ENCODE measurements around the gene INPP5K.

DNA sequence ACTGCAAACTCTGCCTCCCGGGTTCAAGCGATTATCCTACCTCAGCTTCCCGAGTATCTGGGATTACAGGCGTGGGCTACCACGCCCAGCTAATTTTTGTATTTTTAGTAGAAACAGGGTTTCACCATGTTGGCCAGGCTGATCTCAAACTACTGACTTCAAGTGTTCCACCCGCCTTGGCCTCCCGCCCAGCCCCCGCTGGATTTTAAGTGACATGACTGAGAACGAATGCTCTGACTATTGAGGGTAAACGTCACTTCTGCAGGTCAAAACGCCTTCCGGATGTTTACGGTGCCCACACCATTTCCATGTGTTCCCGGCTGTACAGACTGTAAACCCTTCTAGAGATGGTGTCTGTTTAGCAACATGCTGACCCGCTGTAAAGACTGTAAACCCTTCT is 23.4 kb upstream of the INPP5K start:
- TF ChIP-seq, protein P1, sequence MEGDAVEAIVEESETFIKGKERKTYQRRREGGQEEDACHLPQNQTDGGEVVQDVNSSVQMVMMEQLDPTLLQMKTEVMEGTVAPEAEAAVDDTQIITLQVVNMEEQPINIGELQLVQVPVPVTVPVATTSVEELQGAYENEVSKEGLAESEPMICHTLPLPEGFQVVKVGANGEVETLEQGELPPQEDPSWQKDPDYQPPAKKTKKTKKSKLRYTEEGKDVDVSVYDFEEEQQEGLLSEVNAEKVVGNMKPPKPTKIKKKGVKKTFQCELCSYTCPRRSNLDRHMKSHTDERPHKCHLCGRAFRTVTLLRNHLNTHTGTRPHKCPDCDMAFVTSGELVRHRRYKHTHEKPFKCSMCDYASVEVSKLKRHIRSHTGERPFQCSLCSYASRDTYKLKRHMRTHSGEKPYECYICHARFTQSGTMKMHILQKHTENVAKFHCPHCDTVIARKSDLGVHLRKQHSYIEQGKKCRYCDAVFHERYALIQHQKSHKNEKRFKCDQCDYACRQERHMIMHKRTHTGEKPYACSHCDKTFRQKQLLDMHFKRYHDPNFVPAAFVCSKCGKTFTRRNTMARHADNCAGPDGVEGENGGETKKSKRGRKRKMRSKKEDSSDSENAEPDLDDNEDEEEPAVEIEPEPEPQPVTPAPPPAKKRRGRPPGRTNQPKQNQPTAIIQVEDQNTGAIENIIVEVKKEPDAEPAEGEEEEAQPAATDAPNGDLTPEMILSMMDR (IDR thresholded peaks at IDR 0.05), result no peak
- no peak for TF ChIP-seq POLR2A (IDR thresholded peaks at IDR 0.05)
